Stimulated activated CD4-positive, alpha-beta T cell treated with anti-CD3 and anti-CD28 coated beads, Interleukin-4, amount 100 ng/mL, for 1 hour (primary cell): ENCODE data around the gene PSPC1.

Experiments
- DNase-seq: peaks from one replicate; pipeline ENCODE4 v3.0.0-alpha.2; 2020

Gene PSPC1

DNA sequence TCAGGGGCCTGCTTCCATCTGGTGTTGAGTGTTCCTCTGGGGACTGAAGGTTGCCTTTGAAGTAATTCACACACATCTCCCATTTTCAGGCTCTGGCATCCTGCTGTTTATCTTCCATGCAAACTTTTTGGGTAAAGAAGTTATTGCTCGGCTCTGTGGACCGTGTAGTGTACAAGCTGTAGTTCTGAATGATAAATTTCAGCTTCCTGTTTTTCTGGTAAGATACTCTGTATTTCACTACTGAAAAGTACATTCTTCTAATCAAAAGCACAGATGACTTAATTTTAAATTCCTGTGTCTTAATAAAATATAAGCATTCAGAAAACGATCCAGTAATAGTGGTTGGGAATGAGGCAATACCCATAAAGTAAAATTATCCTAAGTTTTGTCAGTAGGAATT lies 112.6 kb downstream of the PSPC1 start:
- DNase-seq = no peak

DNA sequence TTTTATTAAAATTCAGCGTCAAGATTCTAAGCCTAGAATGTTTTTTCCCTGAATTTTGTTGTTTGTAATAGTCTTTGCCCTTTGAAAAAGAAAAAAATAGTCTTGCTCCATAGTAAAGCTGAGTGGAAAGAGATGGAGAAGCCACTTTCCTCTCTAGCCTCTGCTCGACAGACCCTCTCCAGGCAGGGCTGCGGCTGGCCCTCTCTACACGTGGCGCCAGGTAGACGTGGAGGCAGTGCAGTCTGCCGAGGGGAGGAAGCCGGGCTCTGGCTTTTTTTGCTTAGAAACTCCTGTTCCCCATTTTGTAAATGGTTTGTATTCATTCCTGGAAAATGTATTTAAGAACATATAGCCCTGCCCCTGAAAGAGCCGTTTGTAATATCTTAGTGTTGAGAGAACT lies 114.0 kb downstream of the PSPC1 start:
- DNase-seq = no peak

DNA sequence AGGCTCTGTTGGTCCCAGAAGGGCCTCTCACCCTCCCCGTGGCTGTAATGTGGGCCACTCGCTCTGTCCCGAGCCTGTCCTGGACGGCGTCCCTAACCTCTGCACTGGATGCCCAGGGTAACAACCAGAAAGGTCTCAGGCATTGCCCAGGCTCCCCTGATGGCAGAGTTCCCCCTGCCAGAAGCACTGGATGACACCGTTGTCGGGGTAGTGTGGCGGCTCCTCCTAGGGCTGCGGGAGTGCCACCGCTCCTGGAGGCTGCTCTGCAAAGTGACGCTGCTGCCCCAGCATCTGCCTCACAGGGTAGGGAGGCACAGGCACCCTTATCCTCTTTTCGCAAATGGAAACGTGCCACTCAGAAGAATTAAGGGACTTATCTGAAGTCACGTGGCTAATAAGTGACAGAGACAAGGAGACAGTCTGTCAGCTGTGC lies 117.3 kb downstream of the PSPC1 start:
- no peak for DNase-seq

DNA sequence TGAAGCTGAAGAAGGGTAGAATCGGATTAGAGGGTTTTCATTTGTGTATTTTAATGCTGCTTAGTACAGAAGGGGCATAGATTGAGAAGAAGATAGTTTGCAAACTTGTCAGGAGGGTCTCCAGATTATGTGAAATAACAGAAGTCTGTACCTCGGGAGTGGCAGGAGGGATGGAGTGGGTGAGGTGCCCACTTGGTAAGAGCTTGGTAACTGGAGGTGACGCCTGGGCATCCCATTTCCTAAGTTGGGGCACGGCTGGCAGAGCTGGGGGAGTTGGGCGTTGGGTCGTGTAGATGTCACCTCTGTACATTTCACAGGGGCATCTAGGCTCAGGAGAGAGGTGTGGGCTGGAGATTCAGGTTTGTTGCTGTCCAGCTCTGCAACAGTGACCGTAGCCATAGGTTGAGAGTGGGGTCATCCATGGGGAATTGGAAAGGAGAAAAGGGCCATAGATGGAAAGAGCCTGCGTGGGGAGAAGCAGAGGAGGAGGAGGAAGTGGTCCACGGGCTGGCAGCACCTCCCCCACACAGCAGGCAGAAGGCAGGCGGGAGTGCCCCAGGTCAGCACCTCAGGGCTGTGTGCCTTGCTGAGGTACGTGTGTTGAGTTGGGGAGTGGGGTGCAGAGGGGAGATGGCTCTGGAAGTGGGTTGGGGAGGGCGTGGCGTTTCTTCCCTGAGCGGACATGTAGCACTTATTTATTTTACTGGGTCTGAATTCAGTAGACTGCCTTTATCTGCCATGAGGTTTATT lies 118.1 kb downstream of the PSPC1 start:
- no peak for DNase-seq

GRCh38 chr13:19663416-19663979 lies 119.2 kb downstream of the PSPC1 start:
- DNase-seq = no peak

DNA sequence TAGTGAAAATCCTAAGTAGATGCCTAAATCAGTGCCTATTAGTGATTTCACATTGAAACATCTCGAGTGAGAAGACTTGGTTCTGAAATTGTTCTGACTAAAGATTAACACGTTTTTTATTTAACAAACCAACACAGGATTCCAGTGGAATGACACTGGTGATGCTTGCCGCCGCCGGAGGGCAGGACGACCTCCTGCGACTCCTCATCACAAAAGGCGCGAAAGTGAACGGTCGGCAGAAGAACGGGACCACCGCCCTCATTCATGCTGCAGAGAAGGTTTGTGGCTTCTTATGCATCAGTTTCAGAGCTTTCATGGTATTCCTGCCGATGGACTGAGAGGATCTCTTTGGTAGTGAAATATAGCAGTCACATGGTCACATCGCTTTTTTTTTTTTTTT lies 121.2 kb downstream of the PSPC1 start:
- no peak for DNase-seq

DNA sequence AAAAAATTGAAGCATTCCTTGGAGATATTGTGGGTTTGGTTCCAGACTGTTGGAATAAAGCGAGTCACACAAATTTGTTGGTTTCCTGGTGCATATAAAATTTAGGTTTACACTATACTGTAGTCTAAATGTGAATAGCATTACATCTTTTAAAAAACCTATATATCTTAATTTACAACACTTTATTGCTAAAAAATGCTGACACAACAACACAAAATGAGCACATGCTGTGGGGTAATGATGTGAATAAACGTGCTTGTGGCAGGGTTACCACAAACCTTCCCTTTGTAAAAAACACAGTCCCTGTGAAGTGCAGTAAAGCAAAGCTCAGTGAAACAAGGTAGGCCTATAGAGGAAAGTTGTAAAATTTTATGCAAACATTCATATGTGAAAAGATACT lies 121.6 kb downstream of the PSPC1 start:
- DNase-seq = no peak

GRCh38 chr13:19658831-19659230 lies 123.9 kb downstream of the PSPC1 start:
- DNase-seq = no peak

- no peak for DNase-seq
Observed at GRCh38 chr13:19657872-19658591, 124.7 kb downstream of the PSPC1 start.
